Measurements from ENCODE around the gene ATG2A.

Gene ATG2A

GRCh38 chr11:64916775-64917662, at the start of gene ATG2A:
Gene ATG2A, minus strand, starts transcription at chr11:64917209. Its CDS starts 74 bp downstream, at chr11:64917135.
- DNase-seq (ENCODE audit: low read depth in 2 of 2, low spot score in 1 of 2), result peak; percentile 97 to 98

- no peak for DNase-seq (ENCODE audit: low read depth in 2 of 2, low spot score in 1 of 2)
These were observed 46.1 kb upstream of the ATG2A start for GRCh38 chr11:64963072-64963631.

- no peak for DNase-seq (ENCODE audit: low read depth in 2 of 2, low spot score in 1 of 2)
These were observed 43.7 kb upstream of the ATG2A start for GRCh38 chr11:64960719-64961118.

GRCh38 chr11:64959498-64959897, 42.5 kb upstream of the ATG2A start:
- DNase-seq (ENCODE audit: low read depth in 2 of 2, low spot score in 1 of 2), result no peak

- DNase-seq (ENCODE audit: low read depth in 2 of 2, low spot score in 1 of 2), result no peak
These were observed 37.2 kb upstream of the ATG2A start for GRCh38 chr11:64954201-64954600.

- no peak for DNase-seq (ENCODE audit: low read depth in 2 of 2, low spot score in 1 of 2)
These were observed 34.5 kb upstream of the ATG2A start for GRCh38 chr11:64951529-64951928.

- DNase-seq (ENCODE audit: low read depth in 2 of 2, low spot score in 1 of 2), result no peak
These were observed 30.3 kb upstream of the ATG2A start for GRCh38 chr11:64947208-64947814.

- DNase-seq (ENCODE audit: low read depth in 2 of 2, low spot score in 1 of 2), result no peak
These were observed 19.5 kb upstream of the ATG2A start for GRCh38 chr11:64936539-64936938.

- DNase-seq (ENCODE audit: low read depth in 2 of 2, low spot score in 1 of 2), result no peak
These were observed 18.5 kb upstream of the ATG2A start, which contains the start of gene GPHA2 for GRCh38 chr11:64935359-64936081. Gene GPHA2, minus strand, starts transcription at chr11:64935893. Its CDS starts 433 bp downstream, at chr11:64935460.

GRCh38 chr11:64934682-64935358, 17.8 kb upstream of the ATG2A start:
- no peak for DNase-seq (ENCODE audit: low read depth in 2 of 2, low spot score in 1 of 2)

GRCh38 chr11:64933935-64934681, 17.1 kb upstream of the ATG2A start:
- DNase-seq (ENCODE audit: low read depth in 2 of 2, low spot score in 1 of 2), result no peak

GRCh38 chr11:64933213-64933934, 16.4 kb upstream of the ATG2A start:
- DNase-seq (ENCODE audit: low read depth in 2 of 2, low spot score in 1 of 2), result no peak

- DNase-seq (ENCODE audit: low read depth in 2 of 2, low spot score in 1 of 2), result no peak
These were observed 15.3 kb upstream of the ATG2A start for GRCh38 chr11:64932324-64932723.

GRCh38 chr11:64931290-64931689, 14.3 kb upstream of the ATG2A start:
- DNase-seq (ENCODE audit: low read depth in 2 of 2, low spot score in 1 of 2), result no peak

GRCh38 chr11:64930340-64930739, 13.3 kb upstream of the ATG2A start:
- no peak for DNase-seq (ENCODE audit: low read depth in 2 of 2, low spot score in 1 of 2)

GRCh38 chr11:64929625-64930024, 12.6 kb upstream of the ATG2A start:
- DNase-seq (ENCODE audit: low read depth in 2 of 2, low spot score in 1 of 2), result no peak

GRCh38 chr11:64928957-64929356, 11.9 kb upstream of the ATG2A start:
- no peak for DNase-seq (ENCODE audit: low read depth in 2 of 2, low spot score in 1 of 2)

GRCh38 chr11:64926689-64927088, 9.7 kb upstream of the ATG2A start:
- no peak for DNase-seq (ENCODE audit: low read depth in 2 of 2, low spot score in 1 of 2)
